Activated CD8-positive, alpha-beta T cell treated with anti-CD3 and anti-CD28 coated beads for 36 hours (primary cell): ENCODE results near the gene SYNJ2. TPM values are rescaled to one million over a fixed set of nuclear protein-coding genes. Genes with fewer than 3 reads are reported as not detected.

Experiments
- ATAC-seq: fragments of 200-7000 bp; cut with Tn5 transposase; one replicate; pipeline ENCODE4 v1.10.0; 2021; ENCODE audit warnings: mild to moderate bottlenecking, moderate library complexity
- CTCF ChIA-PET: fragments of 350-600 bp; sonication (Branson Sonifier 250); formaldehyde crosslinking; loops from one replicate; lab custom pipeline; 2021; ENCODE audit warnings: antibody characterized with exemption; lab: Charles Lee
- POLR2A ChIA-PET: fragments of 350-600 bp; sonication (Branson Sonifier 250); formaldehyde crosslinking; loops from one replicate; lab custom pipeline; 2021; ENCODE audit warnings: antibody characterized with exemption; lab: Charles Lee
- DNase-seq: peaks from one replicate; pipeline ENCODE4 v3.0.0-alpha.2; 2020
- H3K27ac Mint-ChIP-seq: one replicate; pipeline ENCODE4 v1.8.0; 2021; ENCODE audit warnings: mild to moderate bottlenecking, mixed read lengths
- H3K27me3 Mint-ChIP-seq: one replicate; pipeline ENCODE4 v1.8.0; 2021; ENCODE audit warnings: mixed read lengths
- H3K36me3 Mint-ChIP-seq: one replicate; pipeline ENCODE4 v1.8.0; 2021; ENCODE audit warnings: low read depth, mixed read lengths
- H3K4me1 Mint-ChIP-seq: one replicate; pipeline ENCODE4 v1.8.0; 2021; ENCODE audit warnings: low read depth, mixed read lengths
- H3K4me3 Mint-ChIP-seq: one replicate; pipeline ENCODE4 v1.8.0; 2021; ENCODE audit warnings: mild to moderate bottlenecking, moderate library complexity, mixed read lengths
- H3K9me3 Mint-ChIP-seq: one replicate; pipeline ENCODE4 v1.8.0; 2021; ENCODE audit warnings: mixed read lengths
- intact Hi-C: fragments of 100-400 bp; cut with micrococcal nuclease; formaldehyde crosslinking; loops from one replicate; pipeline ENCODE4 v1.10.0; 2022
- total RNA-seq, 2 experiments: library from RNA; stranded (reverse); gene quantifications; one replicate each; pipeline ENCODE4 v1.2.3, GENCODE V29; 2021
- TF ChIP-seq, protein P1 (sequence below): fragments of 200-600 bp; IDR thresholded peaks from one replicate; pipeline ENCODE4 v1.8.0; 2022; ENCODE audit warnings: antibody characterized with exemption, mild to moderate bottlenecking

The SYNJ2 gene
- total RNA-seq, 2 experiments from 2014 or later: 27.7 to 28.5 TPM

GRCh38 chr6:158073776-158074175, 92.1 kb downstream of the SYNJ2 start:
- H3K4me3 Mint-ChIP-seq: no peak overlapping the region
- TF ChIP-seq, protein P1, sequence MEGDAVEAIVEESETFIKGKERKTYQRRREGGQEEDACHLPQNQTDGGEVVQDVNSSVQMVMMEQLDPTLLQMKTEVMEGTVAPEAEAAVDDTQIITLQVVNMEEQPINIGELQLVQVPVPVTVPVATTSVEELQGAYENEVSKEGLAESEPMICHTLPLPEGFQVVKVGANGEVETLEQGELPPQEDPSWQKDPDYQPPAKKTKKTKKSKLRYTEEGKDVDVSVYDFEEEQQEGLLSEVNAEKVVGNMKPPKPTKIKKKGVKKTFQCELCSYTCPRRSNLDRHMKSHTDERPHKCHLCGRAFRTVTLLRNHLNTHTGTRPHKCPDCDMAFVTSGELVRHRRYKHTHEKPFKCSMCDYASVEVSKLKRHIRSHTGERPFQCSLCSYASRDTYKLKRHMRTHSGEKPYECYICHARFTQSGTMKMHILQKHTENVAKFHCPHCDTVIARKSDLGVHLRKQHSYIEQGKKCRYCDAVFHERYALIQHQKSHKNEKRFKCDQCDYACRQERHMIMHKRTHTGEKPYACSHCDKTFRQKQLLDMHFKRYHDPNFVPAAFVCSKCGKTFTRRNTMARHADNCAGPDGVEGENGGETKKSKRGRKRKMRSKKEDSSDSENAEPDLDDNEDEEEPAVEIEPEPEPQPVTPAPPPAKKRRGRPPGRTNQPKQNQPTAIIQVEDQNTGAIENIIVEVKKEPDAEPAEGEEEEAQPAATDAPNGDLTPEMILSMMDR: no peak
- ChIA-PET POLR2A (interaction anchor here (1.2 kb wide), 1 partner anchor 310 kb away, joined by 3 read pairs; no protein-coding TSS in a partner anchor), CTCF (interaction anchor here (0.9 to 6.0 kb wide), 13 partner anchors 10 to 759 kb away, joined by 3 to 33 read pairs (median 3); no protein-coding TSS in a partner anchor)
- intact Hi-C loops: loop anchor here (5.0 kb wide), 1 partner anchor 91 kb away; the partner anchor contains the start of gene SYNJ2
- no peak overlapping the region for H3K27ac Mint-ChIP-seq
- peaks cover 16% of the 10 kb centered on the region for H3K4me1 Mint-ChIP-seq
- H3K27me3 Mint-ChIP-seq: no peaks in the 10 kb centered on the region
- no peak for ATAC-seq
- peaks cover 26% of the 10 kb centered on the region for H3K36me3 Mint-ChIP-seq
- DNase-seq: no peak
- no peaks in the 10 kb centered on the region for H3K9me3 Mint-ChIP-seq

- CTCF ChIA-PET: no interaction called here
- TF ChIP-seq, protein P1: no peak
- no peak overlapping the region for H3K27ac Mint-ChIP-seq
- no peaks in the 10 kb centered on the region for H3K27me3 Mint-ChIP-seq
- ATAC-seq (no peak), DNase-seq (no peak)
- H3K4me3 Mint-ChIP-seq: no peak overlapping the region
- H3K4me1 Mint-ChIP-seq: peaks cover 6% of the 10 kb centered on the region
- POLR2A ChIA-PET: no interaction called here
- intact Hi-C loops: no loop called here
- H3K9me3 Mint-ChIP-seq: no peaks in the 10 kb centered on the region
- H3K36me3 Mint-ChIP-seq: peaks cover 34% of the 10 kb centered on the region
Measured at GRCh38 chr6:158076548-158076947, 94.9 kb downstream of the SYNJ2 start.

- TF ChIP-seq, protein P1: no peak
- no peak for ATAC-seq
- POLR2A ChIA-PET: no interaction called here
- H3K9me3 Mint-ChIP-seq: no peaks in the 10 kb centered on the region
- peaks cover 31% of the 10 kb centered on the region for H3K36me3 Mint-ChIP-seq
- no peak overlapping the region for H3K27ac Mint-ChIP-seq
- no peak for DNase-seq
- CTCF ChIA-PET: interaction anchor here (2.0 kb wide), 1 partner anchor 51 kb away, joined by 6 read pairs; no protein-coding TSS in a partner anchor
- H3K27me3 Mint-ChIP-seq: no peaks in the 10 kb centered on the region
- H3K4me1 Mint-ChIP-seq: no peaks in the 10 kb centered on the region
- H3K4me3 Mint-ChIP-seq: no peak overlapping the region
- intact Hi-C loops: no loop called here
Measured at GRCh38 chr6:158077676-158078075, 96.0 kb downstream of the SYNJ2 start.

- H3K36me3 Mint-ChIP-seq: peaks cover 34% of the 10 kb centered on the region
- ChIA-PET POLR2A (no interaction called here), CTCF (interaction anchor here (2.0 kb wide), 1 partner anchor 52 kb away, joined by 6 read pairs; no protein-coding TSS in a partner anchor)
- ATAC-seq (no peak), DNase-seq (no peak)
- H3K4me3 Mint-ChIP-seq: no peak overlapping the region
- intact Hi-C loops: no loop called here
- TF ChIP-seq, protein P1: no peak
- no peak overlapping the region for H3K27ac Mint-ChIP-seq
- no peaks in the 10 kb centered on the region for H3K9me3 Mint-ChIP-seq
- no peaks in the 10 kb centered on the region for H3K27me3 Mint-ChIP-seq
- no peaks in the 10 kb centered on the region for H3K4me1 Mint-ChIP-seq
Measured at GRCh38 chr6:158078320-158078719, 96.7 kb downstream of the SYNJ2 start.

- intact Hi-C loops: no loop called here
- Mint-ChIP-seq H3K36me3 (peaks cover 32% of the 10 kb centered on the region), H3K4me1 (no peaks in the 10 kb centered on the region), H3K4me3 (no peak overlapping the region), H3K27me3 (no peaks in the 10 kb centered on the region), H3K9me3 (no peaks in the 10 kb centered on the region), H3K27ac (no peak overlapping the region)
- TF ChIP-seq, protein P1: no peak
- ATAC-seq (no peak), DNase-seq (no peak)
- POLR2A ChIA-PET: no interaction called here
- CTCF ChIA-PET: interaction anchor here (1.2 to 2.0 kb wide), 2 partner anchors 9 to 55 kb away, joined by 4 to 7 read pairs; no protein-coding TSS in a partner anchor
Measured at GRCh38 chr6:158080849-158081656, 99.4 kb downstream of the SYNJ2 start.
